Stromal cell of bone marrow (primary cell): ENCODE data around the gene ST13.
"Not testable (repeated sequence)": the region's sequence is repeated elsewhere in the genome, so short reads cannot be mapped to it uniquely, and the experiment has no call there.

ENCODE experiments used
- DNase-seq: peaks from one replicate; pipeline ENCODE4 v3.0.0-alpha.2; 2012; ENCODE audit warnings: low read depth

The ST13 gene

GRCh38 chr22:40856513-40857308 lies at the start of gene ST13, which contains the start of gene XPNPEP3:
ST13 (minus strand) TSS chr22:40856639; CDS start chr22:40856540, 99 bp downstream.
XPNPEP3 (plus strand) TSS chr22:40857148; CDS start chr22:40857182, 34 bp downstream.
- peak; percentile 94 for DNase-seq

DNA sequence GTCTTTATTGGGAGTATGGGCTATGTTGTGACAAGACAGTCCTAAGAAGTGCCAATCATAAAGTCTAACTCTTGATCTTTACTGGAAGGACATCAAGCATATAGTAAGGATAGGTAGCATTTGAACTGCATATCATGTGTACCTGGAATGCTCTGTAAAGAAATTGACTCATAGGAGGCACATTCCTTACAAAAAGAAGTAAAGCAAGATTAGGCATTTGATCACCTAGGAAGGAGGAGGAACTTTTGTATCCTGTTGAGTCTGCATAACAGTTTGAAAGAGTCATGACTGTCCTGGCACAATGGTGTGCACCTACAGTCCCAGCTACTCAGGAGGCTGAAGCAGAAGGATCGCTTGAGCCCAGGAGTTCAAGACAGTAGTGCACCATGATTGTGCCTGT lies 47.7 kb upstream of the ST13 start:
- no peak for DNase-seq

DNA sequence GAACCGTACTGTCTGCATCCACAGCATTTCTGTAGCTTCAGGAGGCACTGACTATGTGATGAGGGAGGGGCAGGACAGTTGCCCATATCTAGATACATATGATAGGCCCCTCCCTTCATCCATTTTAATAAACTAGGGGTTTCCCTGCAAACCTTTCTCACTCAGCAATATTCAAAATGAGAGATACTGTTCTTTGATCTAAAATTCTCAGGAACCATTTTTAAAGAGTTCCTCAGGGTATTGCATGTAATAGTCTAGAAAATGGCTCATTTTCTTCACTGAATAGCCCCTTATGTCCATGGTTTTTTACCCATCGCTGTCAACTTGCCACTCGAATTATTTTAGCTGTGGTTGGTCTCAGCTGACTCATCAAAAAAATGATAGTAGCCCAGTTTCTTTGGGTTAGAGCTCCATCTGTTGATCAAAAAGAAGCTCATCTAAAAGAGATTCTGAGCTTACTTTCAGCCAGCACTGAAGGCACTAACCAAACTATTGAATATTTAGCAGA lies 42.5 kb upstream of the ST13 start:
- peak; percentile 42 for DNase-seq

- no peak for DNase-seq
Measured at GRCh38 chr22:40894417-40894816, 38.0 kb upstream of the ST13 start.

DNA sequence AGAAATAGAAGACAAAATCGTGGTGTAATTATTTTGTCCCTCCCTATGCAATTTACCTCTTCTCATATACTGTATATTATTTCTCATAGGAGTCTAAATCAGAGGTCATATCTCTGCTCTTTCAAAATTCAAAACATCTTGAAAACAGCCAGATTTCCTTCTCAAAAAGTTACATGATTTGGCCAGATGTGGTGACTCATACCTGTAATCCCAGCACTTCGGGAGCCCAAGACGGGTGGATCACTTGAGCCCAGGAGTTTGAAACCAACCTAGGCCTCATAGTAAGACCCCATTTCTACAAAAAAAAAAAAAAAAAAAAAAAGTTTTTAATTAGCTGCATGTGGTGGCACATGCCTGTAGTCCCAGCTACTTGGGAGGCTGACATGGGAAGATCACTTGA lies 34.4 kb upstream of the ST13 start:
- DNase-seq = no peak

DNA sequence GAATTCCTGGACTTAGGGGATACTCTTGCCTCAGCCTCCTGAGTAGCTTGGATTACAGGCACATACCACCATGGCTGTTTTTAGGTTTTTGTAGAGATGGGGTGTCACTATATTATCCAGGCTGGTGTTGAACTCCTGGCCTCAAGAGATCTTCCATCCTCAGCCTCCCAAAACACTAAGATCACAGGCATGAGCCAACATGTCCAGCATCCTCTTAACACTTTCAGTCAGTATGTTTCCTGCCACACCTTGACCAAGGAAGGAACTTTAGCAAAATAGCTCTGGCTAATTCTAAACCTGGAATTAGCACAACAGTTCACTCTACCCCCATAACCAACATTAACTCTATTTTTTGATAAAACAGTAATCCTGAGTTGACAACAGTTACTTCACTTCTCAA lies 32.7 kb upstream of the ST13 start:
- no peak for DNase-seq

DNA sequence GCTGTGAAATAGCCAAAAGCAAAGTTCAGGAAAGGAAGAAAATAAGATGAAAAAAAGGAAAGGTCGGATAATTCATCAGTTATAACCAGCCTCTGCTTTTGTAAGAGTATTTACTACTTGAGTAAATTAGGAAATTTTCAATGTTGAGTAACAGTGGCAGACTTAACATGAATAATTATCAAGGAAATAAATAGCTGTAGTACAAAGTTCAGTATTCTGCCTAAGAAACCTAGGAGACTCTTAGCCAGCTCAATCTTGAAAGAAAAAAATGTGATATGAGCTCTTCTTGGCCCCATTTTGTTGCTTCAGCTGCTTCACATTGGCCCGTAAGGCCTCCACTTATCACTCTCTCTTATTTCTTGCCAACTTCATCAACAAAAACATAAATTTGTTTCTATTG lies 22.5 kb upstream of the ST13 start:
- DNase-seq = no peak

GRCh38 chr22:40877488-40877887 lies 21.0 kb upstream of the ST13 start:
- no peak for DNase-seq

- DNase-seq = no peak
Measured at GRCh38 chr22:40876907-40877306, 20.5 kb upstream of the ST13 start.

- no peak for DNase-seq
Measured at GRCh38 chr22:40875111-40875510, 18.7 kb upstream of the ST13 start.

GRCh38 chr22:40874016-40874415 lies 17.6 kb upstream of the ST13 start:
- no peak for DNase-seq

- not testable (repeated sequence) for DNase-seq
Measured at GRCh38 chr22:40868379-40868778, 11.9 kb upstream of the ST13 start.

GRCh38 chr22:40867109-40867508 lies 10.7 kb upstream of the ST13 start:
- DNase-seq = no peak

GRCh38 chr22:40862537-40862936 lies 6.1 kb upstream of the ST13 start:
- DNase-seq = no peak

DNA sequence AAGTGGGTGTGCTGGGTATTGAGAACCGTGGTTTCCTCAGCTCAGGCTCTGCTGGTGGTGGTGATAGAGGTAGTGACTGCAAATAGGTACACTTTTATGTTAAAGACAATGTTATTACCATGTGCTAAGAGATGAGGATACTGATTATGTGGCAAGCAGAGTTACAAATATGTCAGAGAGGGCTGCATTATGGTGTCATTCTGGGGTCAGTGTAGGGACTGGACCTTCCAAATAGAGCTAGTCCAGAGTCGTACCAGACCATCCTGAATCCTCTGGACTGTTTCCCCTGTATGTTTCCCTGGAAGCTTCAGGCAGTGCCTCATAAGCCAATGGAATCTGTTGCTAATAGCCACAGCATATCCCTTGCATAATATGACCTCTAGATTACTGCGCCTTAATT lies 5.6 kb upstream of the ST13 start, which contains the start of gene DNAJB7:
TSS of gene DNAJB7 (minus strand) at position 101 of the 400 bp plus-strand sequence. CDS start 119 bp downstream, outside the sequence.
- no peak for DNase-seq

DNA sequence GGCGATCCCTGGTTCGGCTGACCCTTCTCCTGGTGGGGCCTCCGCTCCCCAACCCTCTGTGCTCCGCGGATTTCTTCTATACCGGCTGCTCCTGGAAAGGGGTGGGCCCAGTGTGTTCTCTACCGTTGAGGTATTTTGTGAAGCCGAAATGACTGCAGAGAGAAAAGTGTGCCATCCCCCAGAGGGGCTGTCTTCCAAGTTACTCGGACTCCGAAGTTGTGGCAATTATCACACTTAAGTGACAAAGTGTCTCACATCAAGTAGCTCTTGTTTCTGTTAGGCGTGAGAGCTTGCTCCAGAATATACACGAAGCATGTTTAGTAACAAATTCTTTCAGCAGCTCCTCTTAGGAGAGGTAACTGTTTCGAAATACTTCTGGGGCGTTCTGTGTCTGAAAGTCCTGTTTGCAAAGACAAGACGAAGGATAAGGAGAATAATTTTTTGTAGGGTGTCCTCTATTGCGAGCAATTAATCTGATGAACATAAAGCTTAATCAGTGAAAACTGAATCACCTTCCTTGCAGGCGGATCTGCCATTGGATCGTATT lies 943 bp upstream of the ST13 start:
- no peak for DNase-seq

DNA sequence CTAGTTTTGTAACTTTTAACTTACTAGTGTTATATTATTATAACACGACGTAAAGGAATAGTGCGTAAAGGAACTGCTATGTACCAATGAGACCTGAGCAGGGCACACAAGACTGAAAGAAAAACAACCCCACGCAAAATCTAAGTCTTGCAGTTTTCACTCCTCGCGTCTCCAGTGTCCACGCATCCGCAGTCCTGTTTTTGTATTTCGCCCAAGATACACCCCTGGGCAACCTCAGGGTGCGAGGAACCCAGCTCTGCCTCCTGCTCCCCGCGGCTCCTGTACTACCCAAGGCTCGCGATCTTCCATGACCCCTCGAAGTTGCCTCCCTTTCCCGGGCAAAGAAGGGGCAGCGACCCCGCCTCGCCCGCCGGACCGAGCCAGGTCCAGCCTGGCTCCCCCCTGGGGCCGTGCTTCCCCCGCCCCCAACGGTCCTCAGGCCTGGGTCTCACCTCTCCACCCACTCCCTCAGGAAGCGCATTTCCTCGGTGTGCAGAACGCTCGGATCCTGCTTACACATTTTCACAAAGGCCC lies 393 bp downstream of the ST13 start:
- DNase-seq = no peak

DNA sequence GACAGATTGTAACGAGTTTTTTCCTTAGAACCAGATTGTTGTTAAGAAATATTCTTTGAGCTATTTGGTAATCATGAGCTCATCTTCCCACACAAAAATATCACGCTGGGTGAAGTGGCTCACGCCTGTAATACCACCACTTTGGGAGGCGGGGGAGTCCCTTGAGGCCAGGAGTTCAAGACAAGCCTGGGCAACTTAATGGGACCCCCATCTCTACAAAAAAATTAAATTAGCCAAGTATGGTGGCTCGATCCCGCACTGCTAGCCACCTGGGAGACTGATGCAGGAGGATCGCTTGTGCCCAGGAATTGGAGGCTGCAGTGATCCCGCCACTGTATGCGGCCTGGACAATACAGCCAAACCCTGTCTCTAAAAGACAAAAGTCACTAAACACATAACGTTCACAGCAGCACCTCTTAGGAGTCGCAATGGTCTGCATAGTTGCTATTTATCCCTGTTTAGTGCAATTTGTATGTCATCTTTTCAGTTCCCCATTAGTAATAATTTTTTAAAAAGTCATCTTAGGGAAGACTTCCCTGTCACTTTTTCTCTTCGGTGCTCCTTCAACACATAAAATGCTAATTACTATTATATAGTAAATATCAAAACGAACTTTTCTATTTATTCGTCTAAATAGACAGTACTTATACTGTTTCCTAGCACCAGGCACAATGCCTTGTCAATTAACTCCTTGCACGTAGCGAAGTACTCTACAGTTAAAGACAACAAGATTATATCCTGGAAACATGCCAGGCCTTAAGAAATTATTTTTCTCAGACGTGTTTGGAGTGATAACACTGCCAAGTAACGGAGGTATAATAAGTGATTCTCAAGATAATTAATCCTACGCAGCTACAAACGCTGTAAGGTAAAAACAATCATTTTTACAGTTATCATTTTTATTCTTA lies 1.1 kb downstream of the ST13 start:
- peak; percentile 28 for DNase-seq

DNA sequence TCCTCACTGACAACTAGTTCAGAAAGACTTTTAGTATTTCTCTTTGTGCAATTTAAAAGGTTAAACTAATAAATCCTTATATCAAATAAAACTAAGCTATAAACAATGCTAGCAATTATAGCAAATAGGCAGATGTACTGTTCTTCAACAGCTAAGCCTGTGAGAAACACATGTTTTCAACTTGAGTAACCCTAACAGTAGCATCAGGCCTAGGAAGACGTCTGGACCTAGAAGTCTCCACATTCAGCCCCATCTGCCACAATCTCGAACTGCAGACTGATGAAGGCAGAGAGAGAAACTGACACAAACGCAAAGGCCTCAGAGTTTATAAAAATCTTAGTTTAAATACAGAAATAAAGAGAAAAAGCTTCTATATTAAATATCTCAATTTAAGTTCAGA lies 2.5 kb downstream of the ST13 start:
- DNase-seq = no peak

- no peak for DNase-seq
Measured at GRCh38 chr22:40853333-40853732, 3.1 kb downstream of the ST13 start.

DNA sequence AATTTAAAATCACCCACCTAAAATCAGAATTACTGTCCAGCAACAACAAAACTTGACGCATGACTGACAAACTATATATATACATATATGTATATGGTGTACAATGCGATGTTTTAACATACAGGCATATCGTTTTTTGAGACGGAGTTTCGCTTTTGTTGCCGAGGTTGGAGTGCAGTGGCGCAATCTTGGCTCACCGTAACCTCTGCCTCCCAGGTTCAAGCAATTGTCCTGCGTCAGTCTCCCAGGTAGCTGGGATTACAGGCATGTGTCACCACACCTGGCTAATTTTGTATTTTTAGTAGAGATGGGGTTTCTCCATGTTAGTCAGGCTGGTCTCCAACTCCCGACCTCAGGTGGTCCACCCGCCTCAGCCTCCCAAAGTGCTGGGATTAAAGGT lies 10.6 kb downstream of the ST13 start:
- DNase-seq = not testable (repeated sequence)

DNA sequence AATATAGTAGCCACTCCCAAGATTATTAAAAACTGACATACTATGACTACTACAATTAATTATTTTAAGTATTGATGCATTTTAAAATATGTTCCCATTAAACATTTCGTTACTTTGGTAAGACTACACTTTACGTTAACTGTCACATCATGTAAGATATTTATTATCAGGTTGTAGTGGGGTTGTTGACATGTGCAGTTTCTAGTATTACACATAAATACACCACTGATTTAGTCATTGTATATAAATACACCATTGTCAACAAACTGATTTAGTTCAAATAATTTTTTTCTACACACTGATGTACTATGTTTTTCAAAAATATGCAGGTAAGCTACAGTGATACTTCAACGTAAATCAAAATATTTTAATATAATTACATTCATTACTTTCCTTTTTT lies 11.5 kb downstream of the ST13 start:
- no peak for DNase-seq
